A549 (cell line): ENCODE results near the gene PTPN12. TPM values are rescaled to one million over a fixed set of nuclear protein-coding genes. Genes with fewer than 3 reads are reported as not detected.

Experiments
- ATAC-seq, 2 experiments: fragments of 200-7000 bp in 1 of 2; fragments of >200 bp in 1 of 2; cut with Nextera tagmentation in 1 of 2; cut with Tn5 transposase in 1 of 2; 3 replicates each; pipeline versions ENCODE4 v1.8.0 to v1.9.1; 2018 to 2020; ENCODE audit warnings: mild to moderate bottlenecking in 1 of 2, moderate library complexity in 1 of 2
- CTCF ChIA-PET: fragments of 300-600 bp; sonication (Branson Sonifier 250); formaldehyde crosslinking; extraction: SDS; loops from one replicate; lab custom pipeline; 2021; ENCODE audit warnings: antibody characterized with exemption, inconsistent platforms; lab: Yijun Ruan, JAX
- POLR2A ChIA-PET: fragments of 350-600 bp; formaldehyde crosslinking; extraction: SDS; loops from one replicate; lab custom pipeline; 2021; ENCODE audit warnings: antibody characterized with exemption, inconsistent platforms; lab: Yijun Ruan, JAX
- DNase-seq, 2 experiments: peaks; one replicate each; pipeline versions ENCODE4 v3.0.0 to v3.0.0-alpha.2; 2011 to 2016; ENCODE audit warnings: low read depth in 1 of 2, low spot score in 1 of 2
- FAIRE-seq: peaks from 2 replicates; lab custom pipeline; 2011; peaks lifted over from hg19 to GRCh38; lab: Jason Lieb, UNC
- H3K27ac ChIP-seq, 2 experiments: fragments of >200 bp; sonication (Bioruptor Twin); formaldehyde crosslinking; 3 replicates each; pipeline ENCODE4 v1.5.1; 2016 to 2017
- H3K4me1 ChIP-seq: fragments of >200 bp; sonication (Bioruptor Twin); formaldehyde crosslinking; 3 replicates; pipeline ENCODE4 v1.6.1; 2016
- H3K4me2 ChIP-seq: fragments of >200 bp; sonication (Bioruptor Twin); formaldehyde crosslinking; 3 replicates; pipeline ENCODE4 v1.6.1; 2016
- H3K4me3 ChIP-seq: fragments of >200 bp; sonication (Bioruptor Twin); formaldehyde crosslinking; 3 replicates; pipeline ENCODE4 v1.5.1; 2016
- H3K9me3 ChIP-seq: fragments of >200 bp; sonication (Bioruptor Twin); formaldehyde crosslinking; 3 replicates; pipeline ENCODE4 v1.6.1; 2016
- BHLHE40 ChIP-seq: IDR thresholded peaks from 2 replicates; pipeline ENCODE4 v1.6.1; 2012; ENCODE audit warnings: low read depth, low read length, inconsistent platforms
- CBX8 ChIP-seq: fragments of 200-600 bp; sonication (generic); IDR thresholded peaks from 2 replicates; pipeline ENCODE4 v1.6.1; 2016
- CHD2 ChIP-seq: fragments of 150-350 bp; IDR thresholded peaks from 2 replicates; pipeline ENCODE4 v1.6.1; 2014; ENCODE audit warnings: low read length; ENCODE audit not compliant: partially characterized antibody
- CHD4 ChIP-seq: fragments of 200-600 bp; sonication (generic); IDR thresholded peaks from 2 replicates; pipeline ENCODE4 v1.6.1; 2016; ENCODE audit warnings: antibody characterized with exemption, mild to moderate bottlenecking, borderline replicate concordance
- CTCF ChIP-seq: fragments of >200 bp; sonication (Bioruptor Twin); formaldehyde crosslinking; IDR thresholded peaks from 3 replicates; pipeline ENCODE4 v1.5.1; 2016
- HEYL ChIP-seq: fragments of 250-450 bp; sonication (Bioruptor Pico); IDR thresholded peaks from 2 replicates; pipeline ENCODE4 v1.8.0; 2021; ENCODE audit warnings: mild to moderate bottlenecking, moderate library complexity
- MAZ ChIP-seq: fragments of 150-350 bp; IDR thresholded peaks from 2 replicates; pipeline ENCODE4 v1.6.1; 2014; ENCODE audit warnings: antibody characterized with exemption, low read depth, low read length, borderline replicate concordance
- POLR2A ChIP-seq: IDR thresholded peaks from 2 replicates; pipeline ENCODE4 v1.6.1; 2012; ENCODE audit warnings: mild to moderate bottlenecking, low read length
- RARB ChIP-seq: fragments of 250-450 bp; sonication (Bioruptor Pico); IDR thresholded peaks from 2 replicates; pipeline ENCODE4 v1.8.0; 2021; ENCODE audit warnings: mild to moderate bottlenecking, moderate library complexity
- SMC3 ChIP-seq: fragments of >200 bp; sonication (Bioruptor Twin); formaldehyde crosslinking; IDR thresholded peaks from 3 replicates; pipeline ENCODE4 v1.6.1; 2018; ENCODE audit warnings: inconsistent platforms
- SREBF2 ChIP-seq: fragments of 450-650 bp; IDR thresholded peaks from 2 replicates; pipeline ENCODE4 v1.6.1; 2014; ENCODE audit warnings: mild to moderate bottlenecking, moderate library complexity
- WGBS: methylation state at CpG from one replicate; pipeline ENCODE4 v1.1.6; 2017; ENCODE audit errors: missing lambda C conversion rate; 5-methylcytosine and 5-hydroxymethylcytosine counted together
- polyA plus RNA-seq, 4 experiments: library from polyadenylated mRNA; depleted of rRNA in 3 of 4; stranded (reverse); fragments of >200 nt; fragmentation: RNase III in 1 of 4; extraction: RNeasy Plus Mini Kit Qiagen cat#74134 plus additional on column Dnase treatment in 1 of 4; gene quantifications; 2 replicates in 3 of 4; 3 replicates in 1 of 4; pipeline ENCODE4 v1.2.3, GENCODE V29; 2011 to 2017
- TF ChIP-seq, protein P1 (sequence below): fragments of 150-350 bp; IDR thresholded peaks from 2 replicates; pipeline ENCODE4 v1.6.1; 2014; ENCODE audit warnings: low read depth, mild to moderate bottlenecking, low read length

The PTPN12 gene
- polyA plus RNA-seq, 2 of the 4 experiments (the other 2 are of a cell fraction), result 76.3 to 105 TPM

GRCh38 chr7:77619314-77619713, 82.2 kb downstream of the PTPN12 start:
- no peak for FAIRE-seq
- no peaks in the 10 kb centered on the region for H3K4me1 ChIP-seq
- no peak for ATAC-seq
- TF ChIP-seq RARB (CRISPR knock-in tag) (no peak), POLR2A (no peak)
- TF ChIP-seq, all 56 proteins: peak for 0
- DNase-seq, result no peak
- CTCF ChIA-PET, result interaction anchor here (1.7 kb wide), 1 partner anchor 180 kb away, joined by 4 read pairs; no protein-coding TSS in a partner anchor
- 87% methylated on average over 4 of the region's 4 CpGs for WGBS
- no peak overlapping the region for H3K27ac ChIP-seq
- H3K4me3 ChIP-seq, result no peak overlapping the region
- no peaks in the 10 kb centered on the region for H3K9me3 ChIP-seq
- no peak overlapping the region for H3K4me2 ChIP-seq
- POLR2A ChIA-PET, result no interaction called here

DNA sequence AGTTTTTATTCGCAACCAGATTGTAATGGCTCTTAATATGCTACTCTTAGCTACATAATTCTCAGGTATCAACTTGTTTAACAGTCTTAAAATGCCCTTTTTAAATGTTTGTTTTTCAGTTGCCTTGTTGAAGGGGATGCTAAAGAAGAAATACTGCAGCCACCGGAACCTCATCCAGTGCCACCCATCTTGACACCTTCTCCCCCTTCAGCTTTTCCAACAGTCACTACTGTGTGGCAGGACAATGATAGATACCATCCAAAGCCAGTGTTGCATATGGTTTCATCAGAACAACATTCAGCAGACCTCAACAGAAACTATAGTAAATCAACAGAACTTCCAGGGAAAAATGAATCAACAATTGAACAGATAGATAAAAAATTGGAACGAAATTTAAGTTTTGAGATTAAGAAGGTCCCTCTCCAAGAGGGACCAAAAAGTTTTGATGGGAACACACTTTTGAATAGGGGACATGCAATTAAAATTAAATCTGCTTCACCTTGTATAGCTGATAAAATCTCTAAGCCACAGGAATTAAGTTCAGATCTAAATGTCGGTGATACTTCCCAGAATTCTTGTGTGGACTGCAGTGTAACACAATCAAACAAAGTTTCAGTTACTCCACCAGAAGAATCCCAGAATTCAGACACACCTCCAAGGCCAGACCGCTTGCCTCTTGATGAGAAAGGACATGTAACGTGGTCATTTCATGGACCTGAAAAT, 89.7 kb downstream of the PTPN12 start:
- POLR2A ChIA-PET, result interaction anchor here (1.0 kb wide), 1 partner anchor 27 kb away, joined by 3 read pairs; no protein-coding TSS in a partner anchor
- FAIRE-seq (no peak), ATAC-seq (peak in 1 of 2 experiments; percentile 61; a peak in 1 of 6 replicates), DNase-seq (no peak)
- Histone ChIP-seq H3K27ac (peak overlapping the region in 1 of 2 experiments; percentile 40; a peak in 1 of 6 replicates), H3K9me3 (no peaks in the 10 kb centered on the region), H3K4me3 (no peak overlapping the region), H3K4me1 (peaks cover 20% of the 10 kb centered on the region; the same call in 2 of the 3 replicates), H3K4me2 (peak overlapping the region; percentile 1; the same call in 2 of the 3 replicates)
- 92% methylated on average over 6 of the region's 6 CpGs for WGBS
- CTCF ChIA-PET, result interaction anchor here (1.2 to 2.7 kb wide), 4 partner anchors 8 to 187 kb away, joined by 3 to 10 read pairs (median 6); no protein-coding TSS in a partner anchor
- TF ChIP-seq CTCF (no peak), CHD4 (no peak), HEYL (CRISPR knock-in tag) (no peak)

DNA sequence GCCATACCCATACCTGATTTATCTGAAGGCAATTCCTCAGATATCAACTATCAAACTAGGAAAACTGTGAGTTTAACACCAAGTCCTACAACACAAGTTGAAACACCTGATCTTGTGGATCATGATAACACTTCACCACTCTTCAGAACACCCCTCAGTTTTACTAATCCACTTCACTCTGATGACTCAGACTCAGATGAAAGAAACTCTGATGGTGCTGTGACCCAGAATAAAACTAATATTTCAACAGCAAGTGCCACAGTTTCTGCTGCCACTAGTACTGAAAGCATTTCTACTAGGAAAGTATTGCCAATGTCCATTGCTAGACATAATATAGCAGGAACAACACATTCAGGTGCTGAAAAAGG, 90.2 kb downstream of the PTPN12 start:
- CTCF ChIA-PET, result interaction anchor here (2.5 to 2.7 kb wide), 2 partner anchors 24 to 188 kb away, joined by 9 to 10 read pairs; no protein-coding TSS in a partner anchor
- DNase-seq (no peak), ATAC-seq (peak in 1 of 2 experiments; percentile 65; a peak in 2 of 6 replicates), FAIRE-seq (no peak)
- peaks cover 20% of the 10 kb centered on the region; the same call in 2 of the 3 replicates for H3K4me1 ChIP-seq
- peak overlapping the region in 1 of 2 experiments; percentile 40; a peak in 1 of 6 replicates for H3K27ac ChIP-seq
- H3K4me2 ChIP-seq, result peak overlapping the region; percentile 1; the same call in 1 of the 3 replicates
- POLR2A ChIA-PET, result no interaction called here
- no peak overlapping the region for H3K4me3 ChIP-seq
- TF ChIP-seq BHLHE40 (no peak), CBX8 (no peak), SMC3 (no peak)
- TF ChIP-seq, protein P1, sequence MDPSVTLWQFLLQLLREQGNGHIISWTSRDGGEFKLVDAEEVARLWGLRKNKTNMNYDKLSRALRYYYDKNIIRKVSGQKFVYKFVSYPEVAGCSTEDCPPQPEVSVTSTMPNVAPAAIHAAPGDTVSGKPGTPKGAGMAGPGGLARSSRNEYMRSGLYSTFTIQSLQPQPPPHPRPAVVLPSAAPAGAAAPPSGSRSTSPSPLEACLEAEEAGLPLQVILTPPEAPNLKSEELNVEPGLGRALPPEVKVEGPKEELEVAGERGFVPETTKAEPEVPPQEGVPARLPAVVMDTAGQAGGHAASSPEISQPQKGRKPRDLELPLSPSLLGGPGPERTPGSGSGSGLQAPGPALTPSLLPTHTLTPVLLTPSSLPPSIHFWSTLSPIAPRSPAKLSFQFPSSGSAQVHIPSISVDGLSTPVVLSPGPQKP, result no peak
- H3K9me3 ChIP-seq, result no peaks in the 10 kb centered on the region

GRCh38 chr7:77629797-77630196, 92.7 kb downstream of the PTPN12 start:
- POLR2A ChIA-PET, result no interaction called here
- TF ChIP-seq MAZ (no peak), SREBF2 (no peak)
- TF ChIP-seq, all 56 proteins: peak for 0
- FAIRE-seq (no peak), DNase-seq (no peak), ATAC-seq (no peak)
- Histone ChIP-seq H3K27ac (no peak overlapping the region), H3K4me2 (no peak overlapping the region), H3K4me1 (peaks cover 20% of the 10 kb centered on the region; the same call in 2 of the 3 replicates), H3K9me3 (no peaks in the 10 kb centered on the region), H3K4me3 (no peak overlapping the region)
- 94% methylated on average over 4 of the region's 4 CpGs for WGBS
- CTCF ChIA-PET, result interaction anchor here (1.4 kb wide), 1 partner anchor 22 kb away, joined by 4 read pairs; no protein-coding TSS in a partner anchor

- FAIRE-seq, result no peak
- CTCF ChIA-PET, result interaction anchor here (0.6 to 1.9 kb wide), 5 partner anchors 11 to 272 kb away, joined by 3 to 9 read pairs (median 3); no protein-coding TSS in a partner anchor
- WGBS, result 91% methylated on average over 2 of the region's 2 CpGs
Observed at GRCh38 chr7:77631820-77632219, 94.7 kb downstream of the PTPN12 start.

More at GRCh38 chr7:77631820-77632219, 94.7 kb downstream of the PTPN12 start:
- no peak overlapping the region for H3K27ac ChIP-seq
- DNase-seq (no peak), ATAC-seq (no peak)
- POLR2A ChIA-PET, result no interaction called here
- TF ChIP-seq BHLHE40 (no peak), CHD2 (no peak), SMC3 (no peak)
- TF ChIP-seq, all 56 proteins: peak for 0
- H3K4me3 ChIP-seq, result no peak overlapping the region
- H3K9me3 ChIP-seq, result no peaks in the 10 kb centered on the region
- peaks cover 12% of the 10 kb centered on the region; the same call in 2 of the 3 replicates for H3K4me1 ChIP-seq
- H3K4me2 ChIP-seq, result no peak overlapping the region
